Stomach (tissue), 4 donors: ENCODE results near the gene ZNF543.

Experiments
- POLR2A ChIP-seq, 4 donors: fragments of 450-650 bp; IDR thresholded peaks; one replicate each; pipeline ENCODE4 v1.6.1; 2016; ENCODE audit warnings: antibody characterized with exemption in 4 of 4, control low read depth in 2 of 4, mild to moderate bottlenecking in 1 of 4, moderate library complexity in 1 of 4
- TF ChIP-seq, protein P1 (sequence below), 7 experiments: fragments of 450-650 bp in 4 of 7; fragments of 200-600 bp in 3 of 7; sonication (generic) in 3 of 7; IDR thresholded peaks; one replicate each; pipeline ENCODE4 v1.5.1; 2016 to 2019; ENCODE audit warnings: antibody characterized with exemption in 7 of 7, control low read depth in 2 of 7, mild to moderate bottlenecking in 1 of 7

DNA sequence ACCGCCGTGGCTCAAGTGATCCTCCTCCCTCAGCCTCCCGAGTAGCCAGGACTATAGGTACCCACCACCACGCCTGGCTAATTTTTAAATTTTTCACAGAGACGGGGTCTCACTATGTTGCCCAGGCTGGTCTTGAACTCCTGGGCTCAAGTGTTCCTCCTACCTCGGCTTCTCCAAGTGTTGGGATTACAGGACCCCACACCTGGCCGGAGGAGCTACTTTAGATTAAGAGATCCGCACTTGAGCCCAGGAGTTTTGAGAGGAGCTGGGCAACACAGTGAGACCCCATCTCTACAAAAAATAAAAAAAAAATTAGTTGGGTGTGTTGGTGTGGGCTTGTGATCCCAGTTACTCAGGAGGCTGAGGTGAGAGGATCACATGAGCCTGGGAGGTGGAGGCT is 49.0 kb upstream of the ZNF543 start:
- TF ChIP-seq, protein P1, sequence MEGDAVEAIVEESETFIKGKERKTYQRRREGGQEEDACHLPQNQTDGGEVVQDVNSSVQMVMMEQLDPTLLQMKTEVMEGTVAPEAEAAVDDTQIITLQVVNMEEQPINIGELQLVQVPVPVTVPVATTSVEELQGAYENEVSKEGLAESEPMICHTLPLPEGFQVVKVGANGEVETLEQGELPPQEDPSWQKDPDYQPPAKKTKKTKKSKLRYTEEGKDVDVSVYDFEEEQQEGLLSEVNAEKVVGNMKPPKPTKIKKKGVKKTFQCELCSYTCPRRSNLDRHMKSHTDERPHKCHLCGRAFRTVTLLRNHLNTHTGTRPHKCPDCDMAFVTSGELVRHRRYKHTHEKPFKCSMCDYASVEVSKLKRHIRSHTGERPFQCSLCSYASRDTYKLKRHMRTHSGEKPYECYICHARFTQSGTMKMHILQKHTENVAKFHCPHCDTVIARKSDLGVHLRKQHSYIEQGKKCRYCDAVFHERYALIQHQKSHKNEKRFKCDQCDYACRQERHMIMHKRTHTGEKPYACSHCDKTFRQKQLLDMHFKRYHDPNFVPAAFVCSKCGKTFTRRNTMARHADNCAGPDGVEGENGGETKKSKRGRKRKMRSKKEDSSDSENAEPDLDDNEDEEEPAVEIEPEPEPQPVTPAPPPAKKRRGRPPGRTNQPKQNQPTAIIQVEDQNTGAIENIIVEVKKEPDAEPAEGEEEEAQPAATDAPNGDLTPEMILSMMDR (IDR thresholded peaks at IDR 0.05) = no peak
- no peak for TF ChIP-seq POLR2A (IDR thresholded peaks at IDR 0.05)
